CD4-positive, alpha-beta T cell treated with Interleukin-15 for 1 hour (primary cell): ENCODE data around the gene ATRIP.

Experiments
- DNase-seq: peaks from one replicate; pipeline ENCODE4 v3.0.0-alpha.2; 2020

ATRIP gene

GRCh38 chr3:48410205-48411040, 36.1 kb upstream of the ATRIP start:
- no peak for DNase-seq

- no peak for DNase-seq
Measured at GRCh38 chr3:48411041-48411588, 35.4 kb upstream of the ATRIP start.

- DNase-seq = peak; percentile 15
Measured at GRCh38 chr3:48411606-48412374, 34.7 kb upstream of the ATRIP start.

- DNase-seq = peak; percentile 15
Measured at GRCh38 chr3:48412375-48413001, 34.0 kb upstream of the ATRIP start.

- DNase-seq = no peak
Measured at GRCh38 chr3:48413086-48413485, 33.5 kb upstream of the ATRIP start.

GRCh38 chr3:48413611-48414010, 32.9 kb upstream of the ATRIP start:
- no peak for DNase-seq

GRCh38 chr3:48414376-48415250, 31.9 kb upstream of the ATRIP start:
- DNase-seq = no peak

GRCh38 chr3:48415251-48415953, 31.1 kb upstream of the ATRIP start:
- no peak for DNase-seq

- DNase-seq = no peak
Measured at GRCh38 chr3:48416091-48416505, 30.4 kb upstream of the ATRIP start.

GRCh38 chr3:48416546-48416945, 30.0 kb upstream of the ATRIP start:
- DNase-seq = no peak

GRCh38 chr3:48417529-48418108, 28.9 kb upstream of the ATRIP start:
- no peak for DNase-seq

GRCh38 chr3:48418140-48418539, 28.4 kb upstream of the ATRIP start:
- no peak for DNase-seq

GRCh38 chr3:48418651-48419050, 27.9 kb upstream of the ATRIP start:
- no peak for DNase-seq

- no peak for DNase-seq
Measured at GRCh38 chr3:48419149-48419548, 27.4 kb upstream of the ATRIP start.

GRCh38 chr3:48419597-48419996, 26.9 kb upstream of the ATRIP start:
- DNase-seq = no peak

GRCh38 chr3:48420561-48420960, 26.0 kb upstream of the ATRIP start:
- no peak for DNase-seq

- DNase-seq = no peak
Measured at GRCh38 chr3:48422272-48422671, 24.3 kb upstream of the ATRIP start.

- no peak for DNase-seq
Measured at GRCh38 chr3:48422681-48423080, 23.9 kb upstream of the ATRIP start.

GRCh38 chr3:48423241-48423882, 23.2 kb upstream of the ATRIP start:
- no peak for DNase-seq

GRCh38 chr3:48423883-48424695, 22.4 kb upstream of the ATRIP start:
- no peak for DNase-seq
